A549 (cell line): ENCODE data around the gene OR1F1.

Experiments used
- CTCF ChIP-seq: fragments of >200 bp; sonication (Bioruptor Twin); formaldehyde crosslinking; IDR thresholded peaks from 3 replicates; pipeline ENCODE4 v1.5.1; 2016
- HDAC2 ChIP-seq: fragments of 200-600 bp; sonication (generic); IDR thresholded peaks from 2 replicates; pipeline ENCODE4 v1.6.1; 2016
- NR3C1 ChIP-seq: fragments of >200 bp; sonication (Bioruptor Twin); formaldehyde crosslinking; IDR thresholded peaks from 3 replicates; pipeline ENCODE4 v1.6.1; 2017
- POLR2A ChIP-seq: IDR thresholded peaks from 2 replicates; pipeline ENCODE4 v1.6.1; 2012; ENCODE audit warnings: mild to moderate bottlenecking, low read length
- SMC3 ChIP-seq: fragments of >200 bp; sonication (Bioruptor Twin); formaldehyde crosslinking; IDR thresholded peaks from 3 replicates; pipeline ENCODE4 v1.6.1; 2018; ENCODE audit warnings: inconsistent platforms

- TF ChIP-seq CTCF (no peak), SMC3 (no peak), POLR2A (no peak), NR3C1 (no peak), HDAC2 (no peak)
Measured at GRCh38 chr16:3235856-3236669, 48.1 kb downstream of the OR1F1 start.
